Measurements from ENCODE around the gene RAI1.

The RAI1 gene

DNA sequence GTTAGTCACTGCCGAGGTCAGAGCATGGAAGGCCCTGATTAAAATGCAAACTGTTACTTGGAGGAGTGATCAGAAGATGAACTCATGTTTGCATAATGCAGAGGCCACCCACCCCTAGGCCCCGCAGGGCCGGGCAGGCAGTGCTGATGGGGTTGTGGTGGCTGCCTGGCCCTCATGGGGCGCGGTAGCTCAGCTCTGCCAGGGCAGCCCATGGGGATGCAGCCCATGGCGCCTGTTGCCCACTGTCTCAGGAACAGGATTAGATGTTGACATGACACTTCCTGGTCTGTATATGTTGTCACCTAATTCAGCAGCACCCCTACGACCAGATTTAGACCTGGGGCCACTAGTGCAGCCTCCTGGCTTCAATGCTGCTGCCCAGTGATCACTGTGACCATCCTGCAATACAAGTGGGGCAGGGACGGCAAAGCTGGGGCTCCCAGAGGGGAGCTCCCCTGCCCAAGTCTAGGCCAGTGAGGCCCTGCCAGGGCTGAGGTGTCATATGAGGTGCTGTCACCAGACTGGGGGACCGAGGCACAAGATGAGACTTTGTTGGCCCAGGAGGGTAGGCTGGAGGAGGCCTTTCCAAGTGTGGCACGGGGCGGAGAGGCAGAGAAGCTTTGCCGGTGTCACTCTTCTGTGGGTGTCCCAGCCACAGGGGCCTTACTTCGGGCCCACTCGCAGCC lies 49.1 kb downstream of the RAI1 start:
- no peak for DNase-seq (ENCODE audit: low spot score)

DNA sequence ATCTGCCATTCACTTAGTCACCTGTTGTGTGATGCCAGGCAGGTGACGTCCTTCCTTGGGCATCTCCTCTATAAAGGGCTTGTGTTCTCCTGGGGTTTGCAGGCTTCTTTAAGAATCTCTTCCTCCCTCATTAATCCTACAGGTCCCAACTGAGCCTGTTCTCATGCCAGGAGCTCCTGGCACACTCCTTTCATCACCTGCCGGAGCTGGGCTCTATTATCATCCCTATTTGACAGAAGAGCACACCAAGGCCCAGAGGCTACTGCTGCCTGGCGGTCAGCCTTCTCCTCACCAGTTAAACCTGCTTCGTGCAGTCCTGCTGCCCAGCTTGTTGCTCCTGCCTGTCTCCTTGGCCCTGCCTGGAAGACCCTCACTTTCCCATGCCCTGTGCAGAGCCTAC lies 51.2 kb downstream of the RAI1 start:
- no peak for DNase-seq (ENCODE audit: low spot score)

DNA sequence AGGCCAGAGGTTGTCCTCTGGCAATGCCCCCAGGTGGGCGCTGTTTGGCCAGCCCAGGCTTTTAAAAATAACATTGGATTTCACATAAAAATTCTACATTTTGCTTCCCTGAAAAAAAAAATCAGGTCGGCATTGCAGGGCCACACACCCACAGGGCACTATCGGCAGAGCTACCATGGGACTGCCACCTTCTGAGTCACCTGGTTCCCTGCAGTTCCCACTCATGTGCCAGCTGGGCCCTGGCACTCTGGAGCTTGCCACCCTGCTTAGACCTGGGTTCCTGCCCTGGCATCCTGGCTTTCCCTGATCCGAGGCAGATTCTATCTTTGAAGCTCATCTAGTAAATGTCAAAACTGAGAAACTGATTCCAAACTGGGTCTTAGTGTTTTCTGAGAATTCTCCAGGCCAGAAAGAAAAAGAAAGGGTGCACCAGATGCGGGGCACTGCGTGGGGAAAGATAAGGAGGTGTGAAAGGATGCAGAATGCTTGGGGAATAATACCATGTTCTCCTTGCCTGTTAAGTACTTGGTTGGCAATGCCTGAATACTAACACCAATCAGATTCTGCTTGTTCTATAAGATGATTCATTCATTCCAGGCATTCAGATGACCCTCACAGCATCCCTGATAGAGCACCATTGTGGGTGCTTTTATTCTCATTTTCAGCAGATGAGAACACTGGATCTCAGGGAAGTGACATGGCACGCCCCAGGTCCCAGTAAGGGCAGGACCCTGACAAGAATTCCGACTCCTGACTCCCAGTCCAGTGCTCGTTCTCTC lies 51.8 kb downstream of the RAI1 start:
- DNase-seq (ENCODE audit: low spot score) = no peak

DNA sequence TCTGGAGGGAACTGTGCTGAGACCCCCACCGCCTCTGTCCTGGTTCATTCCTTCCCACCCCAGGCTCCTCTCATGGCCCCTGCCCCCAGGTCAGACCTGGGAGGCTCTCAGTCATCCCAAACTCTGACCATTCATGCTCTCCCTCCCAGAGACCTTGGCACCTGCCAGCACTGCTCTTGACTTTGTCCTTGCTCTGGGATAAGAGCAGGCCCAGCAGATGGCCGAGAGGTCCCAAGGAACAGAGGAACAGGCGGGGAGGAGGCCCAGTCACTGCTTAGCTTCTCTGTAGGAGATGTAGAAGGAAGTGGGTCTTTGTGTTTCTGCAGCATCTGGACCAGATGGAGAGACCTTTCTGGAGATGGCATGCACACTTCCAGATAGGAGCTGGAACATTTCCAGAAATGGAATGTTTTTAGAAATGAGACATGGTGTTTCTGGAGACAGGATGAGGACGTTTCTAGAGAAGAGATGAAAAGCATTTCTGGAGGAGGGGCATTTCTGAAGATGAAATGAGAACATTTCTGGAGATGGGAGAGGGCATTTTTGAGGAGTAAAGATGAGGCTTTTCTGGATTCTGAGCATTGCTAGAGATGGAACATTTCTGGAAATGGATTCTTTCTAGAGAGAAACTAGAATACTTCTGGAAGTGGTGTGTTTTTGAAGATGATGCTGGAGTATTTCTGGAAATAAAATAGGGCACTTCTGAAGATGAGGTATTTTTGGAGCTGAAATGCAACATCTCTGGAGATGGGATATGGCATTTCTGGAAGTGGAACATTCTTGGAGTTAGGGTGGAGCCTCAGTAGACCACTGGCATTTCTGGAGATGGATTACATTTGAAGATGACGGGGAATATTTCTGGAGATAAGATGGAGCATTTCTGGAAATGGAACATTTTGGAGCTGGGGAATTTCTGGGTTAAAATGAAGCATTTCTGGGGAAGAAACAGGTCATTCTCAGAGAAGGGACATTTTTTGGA lies 55.2 kb downstream of the RAI1 start:
- no peak for DNase-seq (ENCODE audit: low spot score)

DNA sequence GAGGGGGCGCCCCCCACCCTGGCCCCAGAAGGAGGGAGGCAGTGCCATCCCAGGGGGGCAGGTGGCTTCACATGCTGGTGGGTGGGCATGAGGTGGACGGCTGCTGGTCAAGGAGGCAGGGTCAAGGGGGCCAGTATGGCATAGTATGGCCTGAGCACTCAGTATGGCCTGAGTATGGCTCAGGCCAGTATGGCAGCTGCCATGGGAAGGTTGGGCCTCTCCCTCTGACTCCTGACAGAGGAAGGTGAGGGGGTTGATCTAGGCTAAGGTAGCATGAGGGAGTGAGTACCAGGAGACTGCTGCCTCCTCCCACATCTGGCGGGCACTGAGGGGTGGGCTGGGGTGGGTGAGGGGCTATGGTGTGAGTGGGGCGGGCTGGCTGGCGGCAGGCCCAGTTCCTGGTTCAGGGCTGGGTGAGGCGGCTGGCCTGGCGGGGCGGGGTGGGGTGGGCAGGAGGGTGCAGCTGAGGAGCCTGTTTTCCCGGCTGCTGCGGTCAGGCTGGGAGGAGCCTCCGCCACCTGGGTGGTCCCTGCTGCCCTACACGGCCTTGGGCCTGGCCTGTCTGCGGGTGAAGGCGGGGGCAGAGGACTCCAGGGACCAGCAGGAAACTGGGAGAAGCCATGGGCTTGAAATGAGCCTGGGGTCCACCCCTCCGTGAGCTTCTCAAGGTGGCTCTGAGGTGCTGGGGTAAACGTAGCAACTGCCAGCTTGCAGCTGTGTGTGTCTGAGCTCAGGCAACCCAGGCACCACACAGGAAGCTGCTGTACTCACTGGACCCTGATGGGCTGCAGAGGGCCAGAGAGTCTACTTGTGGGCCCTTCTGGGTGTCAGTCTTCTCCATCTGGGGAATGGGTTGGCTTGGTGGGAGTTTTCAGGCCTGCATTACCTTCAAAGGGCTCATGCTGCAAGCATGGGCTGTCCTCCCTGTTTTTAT lies 57.0 kb downstream of the RAI1 start:
- DNase-seq (ENCODE audit: low spot score) = no peak

DNA sequence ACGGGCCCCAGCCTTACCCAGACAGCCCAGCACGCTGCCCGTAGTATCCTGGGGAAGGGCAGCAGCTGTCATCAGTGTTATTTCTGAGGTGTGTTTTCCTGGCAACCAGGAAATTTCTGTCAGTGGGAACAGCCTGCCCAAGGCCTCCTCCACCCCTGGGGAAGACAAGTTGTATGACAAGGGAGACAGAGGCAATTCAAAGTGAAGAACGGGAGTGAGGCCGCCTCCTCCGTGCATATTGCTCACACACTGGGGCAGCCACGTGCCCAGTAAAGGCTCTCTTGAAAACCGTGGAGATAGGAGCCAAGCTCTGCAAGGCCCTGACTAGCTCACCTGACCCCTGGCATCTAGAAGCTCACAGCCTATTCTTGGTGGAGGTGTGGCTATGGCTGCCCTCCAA lies 57.6 kb downstream of the RAI1 start:
- DNase-seq (ENCODE audit: low spot score) = no peak

DNA sequence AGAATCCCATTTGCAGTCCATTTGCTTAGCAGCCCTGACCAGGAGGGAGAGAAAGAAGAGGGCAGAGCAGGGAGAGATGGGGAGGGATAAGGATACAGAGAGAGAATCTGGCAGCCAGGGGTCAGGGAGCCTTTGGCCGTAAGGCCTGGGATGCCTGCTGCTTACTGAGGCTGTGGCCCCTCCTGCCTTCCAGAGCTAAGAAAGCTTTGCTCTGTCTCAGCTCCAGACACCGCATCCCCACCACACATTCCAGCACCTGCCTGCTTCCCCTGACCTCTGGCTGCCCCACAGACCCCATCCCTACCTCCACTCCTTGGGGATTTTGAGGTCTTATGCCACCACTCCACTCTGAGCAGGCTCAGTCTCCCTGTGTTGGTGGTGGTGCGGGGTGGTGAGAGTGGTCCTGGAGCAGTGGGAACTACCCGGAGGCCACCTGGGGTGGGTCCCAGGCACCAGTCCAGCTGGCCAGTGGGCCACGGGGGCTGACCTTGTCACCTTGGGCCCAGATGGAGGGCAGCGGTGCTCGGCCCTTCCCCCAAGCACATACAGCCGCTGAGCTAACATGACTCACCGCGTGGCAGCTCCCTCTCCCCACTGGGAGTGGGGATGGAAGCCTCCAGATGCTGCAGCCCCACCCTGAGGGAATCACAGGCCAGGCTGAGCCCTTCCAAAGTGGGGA lies 58.3 kb downstream of the RAI1 start:
- DNase-seq (ENCODE audit: low spot score) = peak; percentile 74

DNA sequence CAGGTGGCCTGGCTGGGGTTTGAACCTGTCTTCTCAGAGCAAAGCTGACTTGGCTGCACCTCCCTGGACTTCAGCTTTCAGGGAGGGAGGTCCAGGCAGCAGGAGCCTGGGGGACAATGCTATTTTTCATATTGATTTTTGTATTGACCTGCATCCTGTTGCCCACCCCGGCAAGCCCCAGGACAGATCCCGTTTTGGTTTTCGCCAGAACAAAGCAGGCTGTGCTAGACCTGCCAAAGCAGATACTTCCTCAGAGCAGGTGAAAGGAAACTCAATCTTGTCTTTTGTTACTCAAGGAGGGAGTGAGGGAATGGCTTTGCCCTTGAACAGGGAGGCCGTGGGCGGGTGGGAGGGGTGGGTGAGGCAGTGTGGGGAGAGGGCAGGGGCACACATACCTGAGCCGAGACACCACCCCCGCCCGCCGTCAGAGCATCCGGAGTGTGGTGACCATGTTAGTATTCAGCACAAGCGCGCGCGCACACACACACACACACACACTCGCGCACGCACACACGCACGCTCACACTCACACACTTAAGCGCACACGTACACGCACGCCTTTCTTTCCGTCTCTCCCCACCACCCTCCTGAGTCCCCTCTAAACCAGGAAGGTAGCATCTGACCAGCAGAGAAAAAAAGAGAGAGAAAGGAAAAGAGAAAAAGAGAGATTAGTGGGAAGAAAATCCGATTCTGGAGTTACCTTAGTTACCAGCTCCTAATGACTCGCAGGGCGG lies 59.5 kb downstream of the RAI1 start:
- no peak for DNase-seq (ENCODE audit: low spot score)

DNA sequence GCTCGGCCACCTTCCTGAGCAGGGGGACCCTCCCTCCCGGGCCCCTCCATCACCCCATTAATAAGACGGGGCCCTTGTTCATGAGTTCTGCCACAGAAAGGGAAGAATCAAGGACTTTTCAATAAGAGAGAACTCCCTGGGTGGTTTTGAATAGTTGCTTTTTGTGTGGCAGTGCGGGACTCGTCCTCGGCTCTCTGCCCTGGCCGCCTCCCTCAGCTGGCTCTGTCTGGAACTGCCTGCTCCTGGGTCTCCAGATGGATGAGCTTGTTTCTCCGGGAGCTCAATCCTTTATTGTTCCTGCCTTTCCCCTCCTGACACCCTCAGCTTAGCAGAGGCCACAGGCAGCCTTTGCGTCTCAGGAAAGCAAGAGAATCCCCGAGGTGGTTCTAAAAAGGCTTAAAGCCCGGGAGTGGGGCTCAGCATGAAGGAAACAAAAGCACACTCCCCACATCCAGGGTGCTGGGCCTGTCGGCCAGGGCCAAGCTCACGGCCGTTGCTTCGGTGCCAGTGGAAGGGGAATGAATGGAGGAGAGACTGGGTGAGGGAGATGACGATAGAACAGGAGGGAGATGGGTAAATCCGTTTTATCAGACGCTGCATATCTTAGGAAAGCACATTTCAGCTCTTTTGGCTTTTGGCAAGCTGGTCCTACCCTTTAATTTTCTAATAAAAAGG lies 60.2 kb downstream of the RAI1 start:
- DNase-seq (ENCODE audit: low spot score) = peak; percentile 91

DNA sequence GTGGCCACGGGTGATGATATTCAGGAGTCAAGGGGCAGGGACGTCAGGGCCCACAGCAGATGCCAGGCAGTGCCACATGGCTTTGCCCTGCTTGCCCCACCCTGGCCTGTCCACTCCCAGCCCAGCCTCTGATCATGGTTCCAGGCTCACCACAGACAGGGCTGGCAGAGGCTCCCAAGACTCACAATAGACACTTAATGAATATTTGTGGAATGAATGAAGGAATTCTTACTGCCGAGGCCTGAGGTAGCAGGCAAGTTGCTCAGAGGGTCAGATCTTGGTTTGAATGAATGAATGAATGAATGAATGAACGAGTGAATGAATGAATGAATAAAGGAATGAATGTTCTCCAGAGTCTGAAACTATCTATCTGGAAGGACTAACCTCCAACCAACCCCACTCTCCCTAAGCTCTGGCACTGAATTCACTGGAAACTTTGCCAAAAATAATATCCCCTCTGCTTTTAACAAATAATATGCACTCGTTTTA lies 60.9 kb downstream of the RAI1 start:
- DNase-seq (ENCODE audit: low spot score) = no peak

DNA sequence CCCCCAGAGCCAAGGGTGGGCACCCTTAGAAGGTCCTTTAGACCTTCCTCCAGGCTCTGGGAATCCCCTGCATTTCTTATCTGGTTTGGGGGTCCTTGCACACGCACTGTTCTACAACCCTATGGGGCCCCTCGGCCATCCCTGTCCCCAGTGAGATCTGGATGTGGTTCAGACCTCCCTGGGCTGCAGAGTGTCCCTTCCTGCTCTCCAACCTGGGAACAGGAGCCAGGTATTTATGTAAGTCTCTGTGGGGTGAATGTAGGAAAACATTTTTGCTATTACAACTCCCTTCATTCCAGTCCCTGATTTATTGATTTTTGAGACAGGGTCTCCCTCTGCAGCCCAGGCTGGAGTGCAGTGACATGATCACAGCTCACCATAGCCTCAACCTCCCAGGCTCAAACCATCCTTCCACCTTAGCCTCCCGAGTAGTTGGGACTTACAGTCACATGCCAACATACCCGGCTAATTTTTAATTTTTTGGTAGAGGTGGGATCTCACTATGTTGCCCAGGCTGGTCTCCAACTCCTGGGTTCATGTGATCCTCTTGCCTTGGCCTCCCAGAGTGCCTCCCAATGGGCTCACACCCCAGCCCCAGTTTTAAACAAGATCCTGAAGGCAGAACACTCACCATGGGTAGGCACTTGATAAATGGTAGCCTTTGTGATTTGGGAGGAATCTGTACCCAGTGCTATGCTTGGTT lies 61.6 kb downstream of the RAI1 start:
- no peak for DNase-seq (ENCODE audit: low spot score)

DNA sequence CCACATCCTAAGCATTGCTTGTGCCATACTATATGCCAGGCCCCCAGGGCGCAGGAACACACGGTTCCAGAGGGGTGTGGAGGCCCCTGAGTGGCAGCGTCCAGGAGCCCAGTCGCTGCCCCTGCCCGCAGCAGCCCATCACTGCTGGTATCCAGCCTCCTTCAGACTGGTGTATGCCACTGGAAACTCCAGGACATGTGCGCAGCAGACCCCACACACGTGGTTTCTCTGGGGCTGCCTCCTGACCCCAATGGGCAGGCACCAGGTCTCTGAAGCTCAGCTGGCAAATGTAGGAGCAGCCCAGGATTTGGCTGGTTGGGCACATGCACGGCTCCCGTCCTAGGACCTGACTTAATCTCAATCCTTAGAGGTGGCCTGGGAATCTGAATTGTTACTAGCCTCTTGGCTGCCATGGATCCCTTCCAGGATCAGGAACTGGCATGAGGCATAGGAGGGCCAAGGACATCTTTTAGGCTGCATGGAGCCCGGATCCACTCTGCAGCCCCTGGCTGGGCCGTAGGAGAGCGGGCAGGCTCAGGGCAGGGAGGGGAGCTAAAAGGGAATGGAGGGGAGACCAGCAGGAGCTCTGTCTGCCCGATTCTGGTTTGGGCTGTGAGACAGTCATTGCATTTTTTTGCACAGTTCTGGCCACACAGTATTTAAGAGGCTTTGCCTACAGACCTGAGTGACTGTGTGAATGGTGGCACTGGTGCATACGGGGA lies 62.3 kb downstream of the RAI1 start:
- DNase-seq (ENCODE audit: low spot score) = no peak

DNA sequence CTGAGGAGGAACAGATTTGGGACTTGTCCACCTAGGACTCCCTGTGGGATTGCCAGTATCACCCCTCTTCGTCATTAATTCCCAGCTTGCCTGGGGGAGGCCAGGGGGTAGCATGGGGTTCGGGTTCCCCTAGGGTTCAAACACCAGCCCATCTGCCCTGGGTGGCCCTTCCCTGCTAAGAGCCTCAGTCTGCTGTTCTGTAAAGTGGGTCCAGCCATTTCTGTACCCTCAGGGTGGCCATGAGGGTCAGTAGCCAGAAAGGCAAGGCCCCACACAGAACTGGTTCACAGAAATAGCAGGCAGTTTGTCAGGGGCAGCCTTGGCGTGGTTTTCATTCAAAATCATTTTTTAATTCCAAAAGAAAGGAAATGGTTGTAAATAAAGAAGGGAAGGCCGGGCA lies 62.9 kb downstream of the RAI1 start:
- no peak for DNase-seq (ENCODE audit: low spot score)

DNA sequence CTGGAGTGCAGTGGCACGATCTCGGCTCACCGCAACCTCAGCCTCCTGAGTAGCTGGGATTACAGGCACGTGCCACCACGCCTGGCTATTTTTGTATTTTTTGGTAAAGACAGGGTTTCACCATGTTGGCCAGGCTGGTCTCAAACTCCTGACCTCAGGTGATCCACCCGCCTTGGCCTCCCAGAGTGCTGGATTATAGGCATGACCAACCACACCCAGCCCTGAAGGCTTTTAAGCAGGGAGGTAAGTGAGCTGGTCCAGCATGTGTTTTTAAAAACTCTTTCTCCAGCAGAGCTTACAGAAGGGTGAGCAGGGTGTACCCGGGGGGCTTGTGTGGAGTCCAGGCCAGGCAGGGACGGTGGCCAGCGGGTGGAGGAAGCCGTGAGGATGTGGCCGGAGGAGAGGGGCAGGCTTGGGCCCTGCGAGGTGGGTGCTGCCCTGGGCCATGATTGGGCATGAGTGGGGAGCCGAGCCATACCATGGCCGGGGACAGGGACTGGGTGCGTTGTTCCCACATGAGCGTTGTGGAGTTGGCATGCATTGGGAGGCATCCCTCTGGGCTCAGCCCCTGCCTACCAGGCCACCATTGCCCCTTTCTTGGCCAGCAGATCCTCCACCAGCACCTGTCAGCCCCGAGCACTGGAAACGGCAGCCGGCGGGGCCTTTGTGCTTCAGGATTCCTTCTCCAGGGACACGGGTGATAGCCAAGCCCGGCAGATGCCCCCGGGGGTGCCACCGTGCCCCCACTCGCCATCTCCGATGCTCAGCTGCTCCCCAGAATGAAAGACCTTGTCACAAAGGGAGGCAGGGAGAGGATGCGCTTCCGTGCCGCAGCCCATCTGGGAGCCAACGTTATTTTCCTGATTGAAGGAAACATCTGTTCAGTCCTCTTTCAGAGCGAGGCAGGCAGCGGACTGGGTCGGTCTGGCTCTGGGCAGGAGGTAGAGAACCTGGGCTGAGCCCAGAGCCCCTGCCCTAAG lies 64.5 kb downstream of the RAI1 start:
- DNase-seq (ENCODE audit: low spot score) = no peak

DNA sequence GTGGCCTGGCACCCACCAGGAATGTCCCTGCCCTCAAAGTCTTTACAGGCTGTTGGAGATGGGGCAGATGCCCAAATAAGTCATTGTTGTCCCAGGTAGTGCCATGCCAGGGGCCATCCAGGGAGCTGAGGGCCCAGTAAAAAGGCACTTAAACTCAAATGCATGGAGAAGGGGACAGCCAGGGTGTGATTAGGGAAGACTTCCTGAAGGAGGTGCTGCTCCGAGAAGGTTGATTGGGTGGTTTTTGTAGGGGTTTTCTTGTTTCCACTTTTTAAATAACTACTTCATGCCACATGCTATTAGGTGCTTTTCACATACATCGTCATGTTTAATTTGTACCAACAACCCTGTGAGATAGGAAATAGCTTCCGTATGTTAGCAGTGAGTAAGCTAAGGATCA lies 66.9 kb downstream of the RAI1 start:
- no peak for DNase-seq (ENCODE audit: low spot score)

DNA sequence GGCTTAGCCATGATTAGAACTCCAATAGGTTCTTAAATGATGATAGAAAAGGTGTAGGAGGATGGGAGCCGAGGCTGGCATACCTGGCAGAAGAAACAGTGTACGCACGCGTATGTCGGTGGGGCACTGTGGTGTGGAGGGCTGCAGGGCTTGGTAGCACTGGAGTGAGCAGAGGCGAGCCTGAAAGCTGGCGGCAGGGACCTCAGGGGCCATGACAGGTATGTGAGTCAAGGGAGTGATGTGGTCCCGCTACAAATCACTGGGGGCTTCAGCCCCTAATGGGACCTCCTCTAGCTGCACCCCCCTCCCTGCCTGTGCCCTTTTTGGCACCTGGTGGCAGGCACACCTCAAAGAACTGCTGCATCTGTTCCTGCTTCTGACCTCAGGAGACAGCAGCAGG lies 67.3 kb downstream of the RAI1 start:
- DNase-seq (ENCODE audit: low spot score) = no peak
